ENCODE measurements around the gene FAXDC2. TPM values are rescaled to one million over a fixed set of nuclear protein-coding genes. Genes with fewer than 3 reads are reported as not detected.

FAXDC2 gene
- total RNA-seq, 1 donor = 17.4 TPM

DNA sequence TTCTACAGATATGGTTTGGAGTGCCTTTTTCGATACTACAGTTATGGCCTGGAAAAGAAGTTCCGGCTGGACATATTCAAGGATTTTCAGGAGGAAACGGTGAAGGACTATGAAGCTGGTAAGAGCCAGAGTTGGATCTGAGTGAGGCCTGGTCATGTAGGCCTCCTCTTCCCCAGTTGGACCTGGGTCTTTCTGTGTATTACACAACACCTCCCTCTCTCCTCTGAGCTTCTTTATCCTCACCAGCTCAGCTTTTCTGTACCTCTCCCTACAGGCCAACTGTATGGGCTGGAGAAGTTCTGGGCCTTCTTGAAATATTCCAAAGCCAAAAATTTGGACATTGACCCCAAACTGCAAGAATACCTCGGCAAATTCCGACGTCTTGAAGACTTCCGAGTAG lies 39.2 kb downstream of the FAXDC2 start:
- TF ChIP-seq, protein P1, sequence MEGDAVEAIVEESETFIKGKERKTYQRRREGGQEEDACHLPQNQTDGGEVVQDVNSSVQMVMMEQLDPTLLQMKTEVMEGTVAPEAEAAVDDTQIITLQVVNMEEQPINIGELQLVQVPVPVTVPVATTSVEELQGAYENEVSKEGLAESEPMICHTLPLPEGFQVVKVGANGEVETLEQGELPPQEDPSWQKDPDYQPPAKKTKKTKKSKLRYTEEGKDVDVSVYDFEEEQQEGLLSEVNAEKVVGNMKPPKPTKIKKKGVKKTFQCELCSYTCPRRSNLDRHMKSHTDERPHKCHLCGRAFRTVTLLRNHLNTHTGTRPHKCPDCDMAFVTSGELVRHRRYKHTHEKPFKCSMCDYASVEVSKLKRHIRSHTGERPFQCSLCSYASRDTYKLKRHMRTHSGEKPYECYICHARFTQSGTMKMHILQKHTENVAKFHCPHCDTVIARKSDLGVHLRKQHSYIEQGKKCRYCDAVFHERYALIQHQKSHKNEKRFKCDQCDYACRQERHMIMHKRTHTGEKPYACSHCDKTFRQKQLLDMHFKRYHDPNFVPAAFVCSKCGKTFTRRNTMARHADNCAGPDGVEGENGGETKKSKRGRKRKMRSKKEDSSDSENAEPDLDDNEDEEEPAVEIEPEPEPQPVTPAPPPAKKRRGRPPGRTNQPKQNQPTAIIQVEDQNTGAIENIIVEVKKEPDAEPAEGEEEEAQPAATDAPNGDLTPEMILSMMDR (IDR thresholded peaks at IDR 0.05; ENCODE audit: insufficient read depth, low read length) = no peak
- DNase-seq (ENCODE audit: low read depth) = no peak
- no peak overlapping the region for H3K4me3 ChIP-seq (ENCODE audit: low read depth, low read length)

DNA sequence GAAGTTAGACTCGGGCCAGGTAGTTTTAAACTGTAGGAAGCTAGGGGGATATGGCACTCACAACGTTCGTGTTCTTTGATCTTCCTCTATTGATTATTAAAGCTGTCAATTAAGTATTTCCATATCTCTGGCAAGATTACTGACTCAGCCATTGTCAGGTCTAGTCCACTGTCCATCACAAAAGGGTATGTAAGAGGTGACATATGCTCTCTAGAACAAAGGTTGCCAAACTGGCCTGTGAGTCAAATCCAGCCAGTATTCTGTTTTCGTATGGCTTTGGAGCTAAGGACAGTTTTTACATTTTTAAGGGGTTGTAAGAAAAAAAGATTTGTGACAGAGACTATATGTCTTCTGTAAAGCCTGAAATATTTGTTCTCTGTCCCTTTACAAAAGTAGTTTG lies 44.2 kb downstream of the FAXDC2 start:
- no peak for DNase-seq (ENCODE audit: low read depth)
- TF ChIP-seq, protein P1 (IDR thresholded peaks at IDR 0.05; ENCODE audit: insufficient read depth, low read length) = no peak
- no peak overlapping the region for H3K4me3 ChIP-seq (ENCODE audit: low read depth, low read length)

DNA sequence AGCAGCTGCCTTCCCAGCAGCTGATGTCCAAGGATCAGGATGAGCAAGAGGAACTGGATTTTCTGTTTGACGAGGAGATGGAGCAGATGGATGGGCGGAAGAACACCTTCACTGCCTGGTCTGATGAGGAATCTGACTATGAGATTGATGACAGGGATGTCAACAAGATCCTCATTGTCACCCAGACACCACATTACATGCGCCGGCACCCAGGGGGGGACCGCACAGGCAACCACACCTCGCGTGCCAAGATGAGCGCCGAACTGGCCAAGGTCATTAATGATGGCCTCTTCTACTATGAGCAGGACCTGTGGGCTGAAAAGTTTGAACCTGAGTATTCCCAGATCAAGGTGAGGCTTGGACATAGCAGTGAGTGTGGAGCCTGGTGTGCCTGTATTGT lies 48.4 kb downstream of the FAXDC2 start:
- TF ChIP-seq, protein P1 (IDR thresholded peaks at IDR 0.05; ENCODE audit: insufficient read depth, low read length) = no peak
- DNase-seq (ENCODE audit: low read depth) = no peak
- H3K4me3 ChIP-seq (ENCODE audit: low read depth, low read length) = no peak overlapping the region

DNA sequence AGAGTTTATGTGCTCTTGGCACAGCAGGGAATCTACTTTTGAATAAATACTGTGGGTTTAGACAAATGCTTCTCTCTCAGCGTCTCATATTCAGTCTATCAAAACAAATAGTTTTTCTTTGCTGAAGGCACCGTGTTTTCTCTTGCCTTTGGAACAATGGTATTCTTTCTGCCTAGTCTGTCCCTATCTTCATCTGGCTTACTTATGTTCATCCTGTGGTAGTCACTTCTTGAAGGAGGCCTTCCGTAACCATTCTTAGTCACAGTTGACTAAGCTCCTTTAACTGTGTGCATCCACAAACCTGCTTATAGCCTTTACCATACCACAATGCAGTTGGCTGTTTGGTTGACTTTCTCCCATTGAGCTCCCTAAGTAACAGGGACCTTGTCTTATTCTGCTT lies 49.3 kb downstream of the FAXDC2 start:
- H3K4me3 ChIP-seq (ENCODE audit: low read depth, low read length) = no peak overlapping the region
- TF ChIP-seq, protein P1 (IDR thresholded peaks at IDR 0.05; ENCODE audit: insufficient read depth, low read length) = no peak
- DNase-seq (ENCODE audit: low read depth) = peak; percentile 64

DNA sequence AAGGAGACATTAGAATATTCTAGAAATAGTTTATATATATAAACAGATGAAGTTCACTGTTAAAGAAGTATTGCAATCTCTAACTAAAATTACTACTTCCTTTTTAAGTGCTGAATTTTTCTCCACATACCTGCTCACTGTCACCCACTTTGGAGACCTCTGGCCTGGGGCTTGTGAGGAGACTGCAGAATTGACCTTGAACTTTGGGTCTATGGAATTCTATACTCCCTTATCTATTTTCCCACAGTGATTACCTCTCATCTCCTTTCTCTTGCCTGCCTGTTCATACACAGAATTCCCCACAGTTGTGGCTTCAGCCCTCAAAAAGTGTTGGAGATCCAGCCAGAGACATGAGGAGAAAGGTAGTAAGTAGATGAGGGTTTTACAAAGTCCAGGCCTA lies 49.8 kb downstream of the FAXDC2 start:
- no peak for DNase-seq (ENCODE audit: low read depth)
- H3K4me3 ChIP-seq (ENCODE audit: low read depth, low read length) = no peak overlapping the region
- TF ChIP-seq, protein P1 (IDR thresholded peaks at IDR 0.05; ENCODE audit: insufficient read depth, low read length) = no peak

DNA sequence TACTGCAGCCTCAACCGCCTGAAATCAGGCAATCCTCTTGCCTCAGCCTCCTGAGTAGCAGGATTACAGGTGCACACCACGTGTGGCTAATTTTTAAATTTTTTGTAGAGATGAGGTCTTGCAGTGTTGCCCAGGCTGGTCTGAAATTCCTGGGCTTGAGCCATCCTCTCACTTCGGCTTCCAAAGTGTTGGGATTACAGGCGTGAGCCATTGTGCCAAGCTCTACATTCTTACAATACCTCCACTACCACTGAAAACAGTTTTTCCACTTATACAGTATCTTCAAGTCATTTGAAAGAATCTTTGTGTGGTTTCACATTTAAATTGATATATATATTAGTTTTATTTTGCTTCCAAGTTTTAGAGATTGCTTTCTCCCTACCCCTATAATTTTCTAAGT lies 52.6 kb downstream of the FAXDC2 start:
- DNase-seq (ENCODE audit: low read depth) = peak; percentile 52
- TF ChIP-seq, protein P1 (IDR thresholded peaks at IDR 0.05; ENCODE audit: insufficient read depth, low read length) = no peak
- H3K4me3 ChIP-seq (ENCODE audit: low read depth, low read length) = no peak overlapping the region

DNA sequence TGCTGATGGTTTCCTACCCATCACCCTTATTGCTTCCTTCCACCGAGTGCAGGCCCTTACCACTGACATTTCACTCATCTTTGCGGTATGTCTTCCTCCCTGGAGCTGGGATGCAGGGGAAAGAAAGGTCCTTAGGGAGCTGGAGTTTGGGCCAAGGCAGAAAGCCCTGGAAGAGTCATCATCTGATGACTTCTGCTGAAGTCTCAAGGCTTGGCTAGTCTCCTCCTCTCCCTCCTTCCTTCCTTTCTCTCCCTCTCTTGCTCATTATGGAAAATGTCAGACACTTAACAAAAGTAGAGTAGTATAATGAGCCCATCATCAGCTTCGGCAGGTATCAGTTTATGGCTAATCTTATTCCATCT lies 55.2 kb downstream of the FAXDC2 start:
- peak; percentile 53 for DNase-seq (ENCODE audit: low read depth)
- TF ChIP-seq, protein P1 (IDR thresholded peaks at IDR 0.05; ENCODE audit: insufficient read depth, low read length) = no peak
- H3K4me3 ChIP-seq (ENCODE audit: low read depth, low read length) = no peak overlapping the region
